ENCODE results near the gene DAD1. TPM values are rescaled to one million over a fixed set of nuclear protein-coding genes. Genes with fewer than 3 reads are reported as not detected.
"Not testable (repeated sequence)": the region's sequence is repeated elsewhere in the genome, so short reads cannot be mapped to it uniquely, and the experiment has no call there.

DAD1 gene
- polyA plus RNA-seq, 1 donor: 108 TPM

DNA sequence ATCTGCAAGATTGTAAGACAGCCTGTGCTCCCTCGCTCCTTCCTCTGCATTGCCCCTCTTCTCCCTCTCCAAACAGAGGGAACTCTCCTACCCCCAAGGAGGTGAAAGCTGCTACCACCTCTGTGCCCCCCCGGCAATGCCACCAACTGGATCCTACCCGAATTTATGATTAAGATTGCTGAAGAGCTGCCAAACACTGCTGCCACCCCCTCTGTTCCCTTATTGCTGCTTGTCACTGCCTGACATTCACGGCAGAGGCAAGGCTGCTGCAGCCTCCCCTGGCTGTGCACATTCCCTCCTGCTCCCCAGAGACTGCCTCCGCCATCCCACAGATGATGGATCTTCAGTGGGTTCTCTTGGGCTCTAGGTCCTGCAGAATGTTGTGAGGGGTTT is 37.4 kb downstream of the DAD1 start:
- no peak for DNase-seq

DNA sequence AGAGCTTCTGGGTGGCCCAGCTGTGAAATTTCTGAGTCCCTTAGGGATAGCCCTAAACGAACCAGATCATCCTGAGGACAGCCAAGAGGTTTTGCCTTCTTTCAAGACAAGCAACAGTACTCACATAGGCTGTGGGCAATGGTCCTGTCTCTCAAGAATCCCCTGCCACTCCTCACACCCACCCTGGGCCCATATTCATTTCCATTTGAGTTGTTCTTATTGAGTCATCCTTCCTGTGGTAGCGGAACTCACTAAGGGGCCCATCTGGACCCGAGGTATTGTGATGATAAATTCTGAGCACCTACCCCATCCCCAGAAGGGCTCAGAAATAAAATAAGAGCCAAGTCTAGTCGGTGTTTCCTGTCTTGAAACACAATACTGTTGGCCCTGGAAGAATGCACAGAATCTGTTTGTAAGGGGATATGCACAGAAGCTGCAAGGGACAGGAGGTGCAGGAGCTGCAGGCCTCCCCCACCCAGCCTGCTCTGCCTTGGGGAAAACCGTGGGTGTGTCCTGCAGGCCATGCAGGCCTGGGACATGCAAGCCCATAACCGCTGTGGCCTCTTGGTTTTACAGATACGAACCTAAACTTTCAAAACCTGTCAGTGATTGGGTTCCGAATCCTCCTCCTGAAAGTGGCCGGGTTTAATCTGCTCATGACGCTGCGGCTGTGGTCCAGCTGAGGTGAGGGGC is 38.9 kb downstream of the DAD1 start:
- no peak for DNase-seq

DNA sequence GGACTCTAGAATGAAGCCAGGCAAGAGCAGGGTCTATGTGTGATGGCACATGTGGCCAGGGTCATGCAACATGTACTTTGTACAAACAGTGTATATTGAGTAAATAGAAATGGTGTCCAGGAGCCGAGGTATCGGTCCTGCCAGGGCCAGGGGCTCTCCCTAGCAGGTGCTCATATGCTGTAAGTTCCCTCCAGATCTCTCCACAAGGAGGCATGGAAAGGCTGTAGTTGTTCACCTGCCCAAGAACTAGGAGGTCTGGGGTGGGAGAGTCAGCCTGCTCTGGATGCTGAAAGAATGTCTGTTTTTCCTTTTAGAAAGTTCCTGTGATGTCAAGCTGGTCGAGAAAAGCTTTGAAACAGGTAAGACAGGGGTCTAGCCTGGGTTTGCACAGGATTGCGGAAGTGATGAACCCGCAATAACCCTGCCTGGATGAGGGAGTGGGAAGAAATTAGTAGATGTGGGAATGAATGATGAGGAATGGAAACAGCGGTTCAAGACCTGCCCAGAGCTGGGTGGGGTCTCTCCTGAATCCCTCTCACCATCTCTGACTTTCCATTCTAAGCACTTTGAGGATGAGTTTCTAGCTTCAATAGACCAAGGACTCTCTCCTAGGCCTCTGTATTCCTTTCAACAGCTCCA is 39.6 kb downstream of the DAD1 start:
- DNase-seq: no peak

DNA sequence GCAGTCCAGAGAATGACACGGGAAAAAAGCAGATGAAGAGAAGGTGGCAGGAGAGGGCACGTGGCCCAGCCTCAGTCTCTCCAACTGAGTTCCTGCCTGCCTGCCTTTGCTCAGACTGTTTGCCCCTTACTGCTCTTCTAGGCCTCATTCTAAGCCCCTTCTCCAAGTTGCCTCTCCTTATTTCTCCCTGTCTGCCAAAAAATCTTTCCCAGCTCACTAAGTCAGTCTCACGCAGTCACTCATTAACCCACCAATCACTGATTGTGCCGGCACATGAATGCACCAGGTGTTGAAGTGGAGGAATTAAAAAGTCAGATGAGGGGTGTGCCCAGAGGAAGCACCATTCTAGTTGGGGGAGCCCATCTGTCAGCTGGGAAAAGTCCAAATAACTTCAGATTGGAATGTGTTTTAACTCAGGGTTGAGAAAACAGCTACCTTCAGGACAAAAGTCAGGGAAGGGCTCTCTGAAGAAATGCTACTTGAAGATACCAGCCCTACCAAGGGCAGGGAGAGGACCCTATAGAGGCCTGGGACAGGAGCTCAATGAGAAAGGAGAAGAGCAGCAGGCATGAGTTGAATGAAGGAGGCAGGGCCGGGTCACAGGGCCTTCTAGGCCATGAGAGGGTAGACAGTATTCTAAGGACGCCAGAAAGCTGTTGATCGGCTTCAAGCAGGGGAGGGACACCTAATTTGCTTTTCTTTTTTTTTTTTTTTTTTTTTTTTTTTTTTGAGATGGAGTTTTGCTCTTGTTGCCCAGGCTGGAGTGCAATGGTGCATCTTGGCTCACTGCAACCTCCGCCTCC is 40.9 kb downstream of the DAD1 start:
- no peak for DNase-seq

DNA sequence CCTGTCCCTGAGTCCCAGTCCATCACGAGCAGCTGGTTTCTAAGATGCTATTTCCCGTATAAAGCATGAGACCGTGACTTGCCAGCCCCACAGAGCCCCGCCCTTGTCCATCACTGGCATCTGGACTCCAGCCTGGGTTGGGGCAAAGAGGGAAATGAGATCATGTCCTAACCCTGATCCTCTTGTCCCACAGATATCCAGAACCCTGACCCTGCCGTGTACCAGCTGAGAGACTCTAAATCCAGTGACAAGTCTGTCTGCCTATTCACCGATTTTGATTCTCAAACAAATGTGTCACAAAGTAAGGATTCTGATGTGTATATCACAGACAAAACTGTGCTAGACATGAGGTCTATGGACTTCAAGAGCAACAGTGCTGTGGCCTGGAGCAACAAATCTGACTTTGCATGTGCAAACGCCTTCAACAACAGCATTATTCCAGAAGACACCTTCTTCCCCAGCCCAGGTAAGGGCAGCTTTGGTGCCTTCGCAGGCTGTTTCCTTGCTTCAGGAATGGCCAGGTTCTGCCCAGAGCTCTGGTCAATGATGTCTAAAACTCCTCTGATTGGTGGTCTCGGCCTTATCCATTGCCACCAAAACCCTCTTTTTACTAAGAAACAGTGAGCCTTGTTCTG is 41.6 kb downstream of the DAD1 start:
- DNase-seq: no peak

DNA sequence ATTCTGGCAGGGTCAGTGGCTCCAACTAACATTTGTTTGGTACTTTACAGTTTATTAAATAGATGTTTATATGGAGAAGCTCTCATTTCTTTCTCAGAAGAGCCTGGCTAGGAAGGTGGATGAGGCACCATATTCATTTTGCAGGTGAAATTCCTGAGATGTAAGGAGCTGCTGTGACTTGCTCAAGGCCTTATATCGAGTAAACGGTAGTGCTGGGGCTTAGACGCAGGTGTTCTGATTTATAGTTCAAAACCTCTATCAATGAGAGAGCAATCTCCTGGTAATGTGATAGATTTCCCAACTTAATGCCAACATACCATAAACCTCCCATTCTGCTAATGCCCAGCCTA is 42.3 kb downstream of the DAD1 start:
- no peak for DNase-seq

DNA sequence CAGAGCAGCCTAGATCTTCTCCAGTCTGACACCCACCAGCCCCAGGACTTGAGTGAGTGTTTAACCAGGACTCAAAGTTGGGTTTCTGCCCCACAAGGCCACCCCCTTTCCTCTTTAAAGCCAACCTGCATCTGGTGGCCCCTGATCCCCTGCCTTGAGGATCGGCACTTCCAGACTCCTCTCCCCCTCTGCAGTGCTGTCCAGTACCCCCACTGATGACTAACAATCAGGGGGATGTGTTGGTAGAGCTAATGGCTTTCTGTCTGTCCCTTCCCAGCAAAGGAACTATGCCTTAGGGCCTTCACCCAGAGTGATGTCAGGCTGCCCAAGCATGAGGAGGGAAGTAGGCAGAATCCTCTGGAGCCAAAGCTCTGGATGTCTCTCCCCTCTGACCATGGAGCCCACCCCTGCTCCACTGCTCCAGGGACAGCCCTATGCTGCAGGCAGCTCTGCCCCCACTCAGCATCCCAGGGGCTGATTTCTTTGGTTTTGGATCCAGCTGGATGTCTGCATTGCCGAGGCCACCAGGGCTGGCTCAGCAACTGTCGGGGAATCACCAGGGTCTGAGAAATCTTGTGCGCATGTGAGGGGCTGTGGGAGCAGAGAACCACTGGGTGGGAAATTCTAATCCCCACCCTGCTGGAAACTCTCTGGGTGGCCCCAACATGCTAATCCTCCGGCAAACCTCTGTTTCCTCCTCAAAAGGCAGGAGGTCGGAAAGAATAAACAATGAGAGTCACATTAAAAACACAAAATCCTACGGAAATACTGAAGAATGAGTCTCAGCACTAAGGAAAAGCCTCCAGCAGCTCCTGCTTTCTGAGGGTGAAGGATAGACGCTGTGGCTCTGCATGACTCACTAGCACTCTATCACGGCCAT is 42.9 kb downstream of the DAD1 start:
- DNase-seq: no peak

DNA sequence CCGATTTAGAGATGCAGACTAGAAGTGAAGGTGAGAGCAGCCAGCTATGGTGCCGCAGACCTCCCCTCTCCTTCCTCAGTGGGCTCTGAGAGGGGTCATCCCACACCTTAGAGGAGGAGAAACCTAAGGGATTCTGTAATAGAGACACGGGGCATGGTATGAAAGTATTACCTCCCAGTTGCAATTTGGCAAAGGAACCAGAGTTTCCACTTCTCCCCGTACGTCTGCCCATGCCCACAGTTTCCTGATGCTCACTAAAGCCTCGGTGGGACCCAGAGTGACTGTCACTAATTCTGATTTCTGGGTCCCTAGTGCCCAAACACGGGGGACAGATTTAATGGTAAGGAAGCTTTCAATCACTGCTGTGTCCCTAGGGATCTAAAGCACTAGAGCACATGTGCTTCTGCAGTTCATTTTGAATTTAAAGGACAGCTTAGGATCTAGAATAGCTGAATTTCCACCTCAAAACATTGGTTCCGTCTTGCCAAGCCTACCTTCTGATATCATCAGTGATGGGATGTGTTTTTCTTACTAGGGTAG is 44.1 kb downstream of the DAD1 start:
- no peak for DNase-seq

DNA sequence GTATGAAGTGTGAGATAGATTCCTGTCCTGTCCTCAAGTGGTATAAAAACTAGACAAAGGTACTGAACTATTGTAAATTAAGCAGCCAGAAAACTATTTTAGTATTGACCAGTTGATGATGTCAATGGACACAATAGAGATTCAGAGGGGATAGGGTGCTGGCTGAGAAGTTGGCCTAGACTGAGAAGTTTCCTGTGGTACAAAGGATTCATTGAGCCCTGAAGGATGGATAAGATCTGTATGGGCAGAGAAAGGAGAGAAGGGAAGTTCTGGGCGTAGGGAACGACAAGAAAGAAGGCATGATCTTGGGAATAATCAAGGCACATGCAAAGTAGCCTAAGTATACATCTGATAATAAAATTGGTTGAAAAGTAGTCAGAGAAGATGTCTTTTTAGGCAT is 44.6 kb downstream of the DAD1 start:
- no peak for DNase-seq

DNA sequence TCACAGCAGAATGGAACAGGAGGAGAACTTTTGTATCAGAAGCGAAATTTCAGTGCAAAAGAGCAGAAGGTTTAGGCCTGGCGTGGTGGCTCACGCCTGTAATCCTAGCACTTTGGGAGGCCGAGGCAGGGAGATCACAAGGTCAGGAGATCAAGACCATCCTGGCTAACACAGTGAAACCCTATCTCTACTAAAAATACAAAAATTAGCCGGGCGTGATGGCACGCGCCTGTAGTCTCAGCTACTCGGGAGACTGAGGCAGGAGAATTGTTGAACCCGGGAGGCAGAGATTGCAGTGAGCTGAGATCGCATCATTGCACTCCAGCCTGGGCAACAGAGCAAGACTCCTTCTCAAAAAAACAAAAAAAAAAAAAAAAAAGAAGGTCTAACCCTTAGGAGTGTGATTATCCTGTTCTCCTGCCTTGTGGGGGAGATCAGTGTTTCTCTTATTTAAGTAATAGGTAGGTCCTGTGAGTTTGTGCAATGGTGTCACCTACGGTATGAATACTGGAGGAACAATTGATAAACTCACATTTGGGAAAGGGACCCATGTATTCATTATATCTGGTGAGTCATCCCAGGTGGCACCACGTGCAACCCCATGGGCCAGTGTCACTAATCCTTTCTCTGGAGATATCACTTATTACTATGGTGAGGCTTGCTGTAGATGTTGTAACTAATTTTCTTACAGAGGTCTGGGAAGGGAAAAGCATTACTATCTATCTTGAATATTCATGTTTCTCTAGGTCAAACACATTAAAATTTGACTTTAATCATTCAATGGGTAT is 45.3 kb downstream of the DAD1 start:
- DNase-seq: not testable (repeated sequence)

DNA sequence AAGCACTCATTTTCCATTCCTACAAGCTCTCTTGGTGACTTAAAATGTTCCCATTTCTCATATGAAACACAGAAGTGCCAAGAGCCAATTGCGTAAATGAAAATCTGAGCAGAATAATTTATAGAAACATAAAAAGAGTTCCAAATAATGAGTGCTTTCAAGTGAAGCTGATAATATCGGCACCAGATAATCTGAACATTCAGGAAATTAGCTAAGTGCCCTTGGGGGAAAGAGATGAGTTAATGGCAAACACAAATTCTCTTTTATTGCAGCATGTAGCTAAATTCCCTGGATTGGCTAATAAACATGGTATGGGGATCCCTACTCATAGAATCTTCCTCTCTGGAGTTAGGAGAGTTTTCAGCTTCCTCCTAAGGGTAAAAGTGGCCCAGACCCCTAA is 46.7 kb downstream of the DAD1 start:
- DNase-seq: no peak

DNA sequence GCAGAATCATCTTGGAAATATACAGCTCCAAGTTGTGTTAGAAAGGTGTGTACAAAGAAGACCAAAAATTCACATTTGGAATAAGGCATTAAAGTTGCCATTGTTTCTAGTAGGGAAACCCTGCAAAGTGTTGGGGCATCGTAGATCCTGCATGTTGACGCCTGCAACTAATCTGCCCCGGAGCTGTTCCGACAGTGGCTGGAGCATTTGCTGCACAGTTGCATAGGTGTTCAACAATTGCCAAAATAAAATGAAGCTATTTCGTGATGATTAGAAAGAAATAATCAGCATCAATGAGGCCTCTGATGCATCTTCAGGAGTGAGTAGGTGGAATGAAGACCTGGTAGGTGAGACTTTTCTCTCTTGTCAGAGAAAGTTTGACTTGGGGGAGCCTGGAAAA is 47.3 kb downstream of the DAD1 start:
- no peak for DNase-seq

DNA sequence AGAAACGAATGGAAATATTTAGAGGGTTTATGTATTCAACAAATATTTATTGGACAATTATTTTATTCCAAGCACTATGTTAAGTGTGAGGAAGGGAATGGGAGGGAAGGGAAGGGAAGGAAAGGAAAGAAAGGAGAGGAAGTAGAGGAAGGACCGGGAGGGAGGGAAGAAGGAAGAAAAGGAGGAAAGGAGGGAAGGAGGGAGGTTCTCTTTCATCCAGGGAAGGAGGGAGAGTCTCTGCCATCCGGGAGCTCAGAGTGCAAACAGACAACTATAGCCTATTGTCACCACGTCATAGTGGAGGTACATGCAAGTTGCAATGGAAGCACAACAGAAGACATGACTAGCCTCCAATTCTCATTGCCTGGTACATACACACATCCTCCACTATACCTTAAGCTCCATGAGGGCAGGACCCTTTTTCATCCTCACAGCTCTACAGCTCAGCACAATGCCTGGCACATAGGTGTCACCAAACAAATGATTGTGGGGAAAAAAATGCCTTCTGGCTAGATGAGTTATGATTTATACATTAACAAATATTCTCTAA is 48.1 kb downstream of the DAD1 start:
- no peak for DNase-seq

DNA sequence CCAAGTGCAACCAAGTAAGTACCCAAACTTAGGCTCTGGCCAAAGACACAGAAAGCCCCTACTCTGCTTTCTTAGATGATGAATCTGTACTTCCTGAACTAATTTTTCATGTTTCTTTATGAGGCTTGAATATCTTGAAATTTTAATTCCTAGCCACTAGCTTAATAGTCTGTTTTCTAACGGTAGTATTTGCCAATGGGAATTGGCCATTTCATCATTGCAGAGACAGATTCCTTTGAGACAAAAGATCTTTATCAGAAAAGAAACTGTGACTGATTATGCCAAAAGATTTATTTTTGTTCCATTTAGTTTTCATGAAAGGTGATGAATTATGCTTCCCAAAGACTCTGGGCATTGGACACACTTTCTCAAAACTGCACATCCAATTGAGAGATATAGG is 48.7 kb downstream of the DAD1 start:
- DNase-seq: no peak

DNA sequence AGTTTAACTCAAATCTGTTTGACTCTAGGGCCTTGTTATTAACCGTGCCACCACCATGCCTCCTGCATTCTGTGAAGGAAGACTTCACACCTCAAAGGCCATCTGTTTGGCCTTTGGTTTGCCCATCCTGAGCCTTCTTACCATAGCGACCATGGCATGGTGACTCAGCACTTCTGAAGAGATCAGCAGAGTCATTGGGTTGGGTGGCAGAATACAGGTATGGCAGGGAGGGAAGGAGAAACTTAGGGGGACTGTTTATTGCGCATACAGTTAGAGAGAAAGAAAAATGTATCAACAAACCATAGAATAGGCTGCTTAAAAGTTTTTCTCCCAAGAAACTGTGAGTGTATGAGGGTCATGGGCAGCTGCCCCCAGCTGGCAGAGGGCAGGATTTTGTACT is 49.2 kb downstream of the DAD1 start:
- no peak for DNase-seq

DNA sequence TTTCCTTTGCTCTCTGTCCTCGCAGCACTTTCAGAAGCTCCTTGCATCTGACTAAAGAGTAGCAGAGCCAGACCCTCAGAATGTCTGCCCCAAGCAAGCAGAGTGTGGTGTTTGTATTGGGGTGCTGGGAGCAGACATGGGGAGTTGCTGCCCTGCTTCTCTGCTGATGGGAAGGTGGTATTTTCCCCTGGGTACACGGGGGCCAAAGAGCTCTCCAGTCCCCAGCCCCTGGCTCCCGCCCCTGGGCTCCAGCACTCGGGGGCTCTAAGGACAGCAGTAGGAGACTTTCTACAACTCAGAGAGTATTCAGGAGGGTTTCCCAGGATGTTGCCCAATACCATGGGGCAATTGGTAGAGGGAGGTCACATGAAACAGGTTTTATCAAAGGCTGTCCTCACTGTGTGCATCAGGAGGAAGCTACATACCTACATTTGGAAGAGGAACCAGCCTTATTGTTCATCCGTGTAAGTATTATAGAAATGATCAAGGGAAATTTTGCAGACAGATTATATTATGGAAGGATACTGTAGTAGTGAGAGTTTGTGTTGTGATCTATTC is 50.3 kb downstream of the DAD1 start:
- no peak for DNase-seq

DNA sequence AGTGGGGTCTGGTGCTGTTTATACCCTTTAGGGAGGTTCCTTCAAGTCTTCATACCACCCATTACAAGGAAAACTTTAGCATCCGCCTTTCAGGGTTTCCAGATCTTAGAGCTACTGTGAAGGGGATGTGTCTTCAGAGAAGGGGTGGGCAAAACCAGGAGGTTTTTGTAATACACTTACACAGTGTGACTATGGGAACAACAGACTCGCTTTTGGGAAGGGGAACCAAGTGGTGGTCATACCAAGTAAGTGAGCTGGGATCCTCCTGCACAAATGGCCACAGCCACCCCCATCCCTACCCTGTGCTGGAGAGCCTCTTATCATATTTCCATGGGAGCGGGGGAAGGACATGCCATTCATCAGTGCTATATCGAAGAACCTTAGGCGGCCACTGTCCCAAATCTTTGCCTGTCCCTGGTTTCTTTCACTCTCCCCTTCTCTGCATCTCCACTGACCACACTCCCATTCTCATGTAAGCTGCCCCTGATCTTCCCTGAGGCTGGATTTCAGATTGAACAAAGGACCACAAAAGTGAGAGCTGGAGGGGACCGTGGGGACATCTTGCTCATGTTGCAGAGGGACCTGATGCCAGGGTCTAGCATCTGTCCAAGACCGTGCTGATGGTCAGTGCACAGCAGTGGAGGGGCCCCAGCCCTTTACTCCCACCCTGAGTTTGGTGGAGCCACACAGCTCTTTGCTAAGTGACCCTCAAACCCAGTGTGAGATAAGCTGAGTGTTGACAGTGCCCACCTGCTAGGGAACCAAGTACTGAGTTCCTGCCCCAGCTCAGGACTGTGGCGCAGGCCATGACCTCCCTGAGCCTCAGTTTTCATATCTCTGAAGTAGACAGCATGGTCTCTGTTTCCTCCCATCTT is 51.4 kb downstream of the DAD1 start:
- DNase-seq: no peak

DNA sequence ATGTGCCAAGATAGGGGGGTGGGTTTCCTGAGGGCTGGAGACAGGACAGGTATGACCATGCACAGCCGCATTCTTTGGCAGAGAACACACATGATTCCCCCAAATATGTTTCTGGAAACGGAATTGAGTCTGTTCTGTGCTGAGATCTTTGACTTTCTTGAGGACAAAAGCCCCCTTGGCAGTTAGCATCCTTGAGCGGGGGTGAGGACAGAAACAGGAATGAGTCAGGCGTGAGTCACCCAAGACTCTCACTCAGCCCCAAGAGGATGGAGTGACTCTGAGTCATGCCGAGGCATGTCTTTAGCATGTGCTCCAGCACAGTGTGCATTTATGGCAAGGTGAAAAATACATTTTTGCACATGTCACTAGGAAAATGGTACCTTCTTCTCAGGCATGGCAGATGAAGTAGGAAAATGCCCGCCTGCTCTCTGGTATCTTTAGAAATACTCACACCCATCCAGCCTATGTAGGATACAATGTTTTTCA is 52.1 kb downstream of the DAD1 start:
- DNase-seq: no peak

DNA sequence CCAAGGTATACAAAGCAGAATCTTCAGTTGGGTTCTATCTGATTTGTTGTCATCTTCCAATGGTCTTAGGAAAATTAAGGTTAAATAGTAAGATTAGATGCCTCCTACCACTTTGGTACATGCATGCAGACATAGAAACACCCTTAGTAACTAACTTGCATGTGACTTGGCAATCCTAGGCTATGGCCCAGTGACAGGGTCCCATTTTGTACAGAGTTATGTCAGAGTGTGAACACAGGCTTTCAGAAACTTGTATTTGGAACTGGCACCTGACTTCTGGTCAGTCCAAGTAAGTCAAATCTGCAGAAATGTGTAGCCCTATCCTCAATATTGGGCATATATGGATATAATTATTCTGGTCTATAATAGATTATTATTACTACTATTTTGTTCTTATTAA is 53.1 kb downstream of the DAD1 start:
- DNase-seq: no peak

All from hindlimb muscle (tissue), 1 donor.